ENCODE data around the gene TMEM255B. TPM values are rescaled to one million over a fixed set of nuclear protein-coding genes. Genes with fewer than 3 reads are reported as not detected.
"Not testable (repeated sequence)": the region's sequence is repeated elsewhere in the genome, so short reads cannot be mapped to it uniquely, and the experiment has no call there.

Gene TMEM255B
- total RNA-seq, 2 donors from 2014 or later = 0.96 to 4.6 TPM

DNA sequence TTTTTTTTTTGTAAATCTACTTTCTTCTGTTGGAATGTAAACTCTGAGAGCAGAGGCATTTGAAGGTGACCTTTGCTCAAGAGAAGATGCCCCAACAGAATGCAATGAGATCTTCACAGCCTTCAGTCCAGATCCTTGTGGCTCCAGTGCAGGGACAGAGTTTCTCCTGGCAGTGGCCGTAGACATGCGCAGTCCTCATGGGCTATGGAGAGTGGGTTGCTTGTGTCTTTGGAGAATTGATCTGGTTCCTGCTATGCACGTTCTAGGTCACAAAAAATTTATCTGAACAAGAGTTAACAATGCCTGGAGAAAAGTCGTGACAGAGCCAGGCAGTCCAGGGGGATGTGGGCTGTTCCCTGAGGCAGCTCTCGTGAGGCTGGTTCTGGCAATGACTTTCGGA lies 30.1 kb downstream of the TMEM255B start:
- no peaks in the 10 kb centered on the region for H3K36me3 ChIP-seq
- H3K27ac ChIP-seq = no peak overlapping the region
- 82% methylated on average over 6 of the region's 6 CpGs for WGBS
- peaks cover 2% of the 10 kb centered on the region for H3K27me3 ChIP-seq (replicated peaks; ENCODE audit: insufficient read depth)
- TF ChIP-seq POLR2AphosphoS5 (IDR thresholded peaks at IDR 0.05) (no peak), POLR2A (IDR thresholded peaks at IDR 0.05) (no peak)
- TF ChIP-seq, protein P1, sequence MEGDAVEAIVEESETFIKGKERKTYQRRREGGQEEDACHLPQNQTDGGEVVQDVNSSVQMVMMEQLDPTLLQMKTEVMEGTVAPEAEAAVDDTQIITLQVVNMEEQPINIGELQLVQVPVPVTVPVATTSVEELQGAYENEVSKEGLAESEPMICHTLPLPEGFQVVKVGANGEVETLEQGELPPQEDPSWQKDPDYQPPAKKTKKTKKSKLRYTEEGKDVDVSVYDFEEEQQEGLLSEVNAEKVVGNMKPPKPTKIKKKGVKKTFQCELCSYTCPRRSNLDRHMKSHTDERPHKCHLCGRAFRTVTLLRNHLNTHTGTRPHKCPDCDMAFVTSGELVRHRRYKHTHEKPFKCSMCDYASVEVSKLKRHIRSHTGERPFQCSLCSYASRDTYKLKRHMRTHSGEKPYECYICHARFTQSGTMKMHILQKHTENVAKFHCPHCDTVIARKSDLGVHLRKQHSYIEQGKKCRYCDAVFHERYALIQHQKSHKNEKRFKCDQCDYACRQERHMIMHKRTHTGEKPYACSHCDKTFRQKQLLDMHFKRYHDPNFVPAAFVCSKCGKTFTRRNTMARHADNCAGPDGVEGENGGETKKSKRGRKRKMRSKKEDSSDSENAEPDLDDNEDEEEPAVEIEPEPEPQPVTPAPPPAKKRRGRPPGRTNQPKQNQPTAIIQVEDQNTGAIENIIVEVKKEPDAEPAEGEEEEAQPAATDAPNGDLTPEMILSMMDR (IDR thresholded peaks at IDR 0.05) = no peak
- no peaks in the 10 kb centered on the region for H3K4me1 ChIP-seq (replicated peaks)
- no peak for DNase-seq (ENCODE audit: low spot score)
- no peak overlapping the region for H3K4me3 ChIP-seq
- H3K9me3 ChIP-seq = no peaks in the 10 kb centered on the region
- intact Hi-C loops (cut with DNase I) = no loop called here

DNA sequence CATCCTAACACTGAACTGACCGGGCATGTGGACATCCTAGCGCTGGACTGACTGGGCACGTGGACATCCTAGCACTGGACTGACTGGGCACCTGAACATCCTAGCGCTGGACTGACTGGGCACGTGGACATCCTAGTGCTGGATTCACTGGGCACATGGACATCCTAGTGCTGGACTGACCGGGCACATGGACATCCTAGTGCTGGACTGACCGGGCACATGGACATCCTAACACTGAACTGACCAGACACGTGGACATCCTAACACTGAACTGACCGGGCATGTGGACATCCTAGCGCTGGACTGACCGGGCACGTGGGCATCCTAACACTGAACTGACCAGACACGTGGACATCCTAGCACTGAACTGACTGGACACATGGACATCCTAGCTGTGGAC lies 30.9 kb downstream of the TMEM255B start:
- H3K4me1 ChIP-seq (replicated peaks); H3K36me3 ChIP-seq; H3K27me3 ChIP-seq (replicated peaks; ENCODE audit: insufficient read depth); intact Hi-C loops (cut with DNase I); H3K4me3 ChIP-seq; H3K27ac ChIP-seq; DNase-seq (ENCODE audit: low spot score); H3K9me3 ChIP-seq: not testable (repeated sequence)
- 83% methylated on average over 13 of the region's 13 CpGs for WGBS

DNA sequence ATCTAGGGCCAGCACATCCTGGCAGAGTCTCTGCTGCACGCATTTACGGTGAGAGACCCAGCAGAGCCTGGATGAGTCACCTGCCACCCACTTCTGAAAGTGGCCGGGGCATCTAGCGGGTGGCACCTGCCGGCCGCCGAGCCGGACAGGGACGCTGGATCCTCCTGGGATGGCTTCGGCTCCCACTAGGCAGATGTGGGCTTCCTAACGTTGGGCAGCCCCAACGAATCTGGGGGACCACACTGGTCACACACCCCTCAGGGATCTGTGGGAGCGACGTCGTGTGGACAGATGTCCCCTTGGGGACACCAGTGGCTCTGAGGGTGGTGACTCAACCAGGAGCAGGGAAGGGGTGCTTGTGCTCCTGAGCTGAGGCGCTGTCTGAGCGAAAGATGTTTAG lies 32.2 kb downstream of the TMEM255B start:
- no peak overlapping the region for H3K4me3 ChIP-seq
- 83% methylated on average over 17 of the region's 17 CpGs for WGBS
- no peaks in the 10 kb centered on the region for H3K9me3 ChIP-seq
- no peaks in the 10 kb centered on the region for H3K27me3 ChIP-seq (replicated peaks; ENCODE audit: insufficient read depth)
- no peak for DNase-seq (ENCODE audit: low spot score)
- no peak for TF ChIP-seq POLR2AphosphoS5 (IDR thresholded peaks at IDR 0.05)
- no peak for TF ChIP-seq POLR2A (IDR thresholded peaks at IDR 0.05)
- no peak overlapping the region for H3K27ac ChIP-seq
- no peaks in the 10 kb centered on the region for H3K36me3 ChIP-seq
- no peaks in the 10 kb centered on the region for H3K4me1 ChIP-seq (replicated peaks)
- intact Hi-C loops (cut with DNase I) = no loop called here

- Histone ChIP-seq H3K27me3 (replicated peaks; ENCODE audit: insufficient read depth) (no peaks in the 10 kb centered on the region), H3K9me3 (no peaks in the 10 kb centered on the region), H3K4me3 (no peak overlapping the region), H3K36me3 (no peaks in the 10 kb centered on the region), H3K27ac (no peak overlapping the region), H3K4me1 (replicated peaks) (no peaks in the 10 kb centered on the region)
- intact Hi-C loops (cut with DNase I) = no loop called here
- TF ChIP-seq POLR2A (IDR thresholded peaks at IDR 0.05) (no peak), POLR2AphosphoS5 (IDR thresholded peaks at IDR 0.05) (no peak)
- TF ChIP-seq, protein P1 (IDR thresholded peaks at IDR 0.05) = no peak
- DNase-seq (ENCODE audit: low spot score) = no peak
- WGBS = 75% methylated on average over 19 of the region's 19 CpGs
Measured at GRCh38 chr13:113791761-113792160, 32.7 kb downstream of the TMEM255B start.

GRCh38 chr13:113792236-113792770 lies 33.3 kb downstream of the TMEM255B start:
- H3K27me3 ChIP-seq (replicated peaks; ENCODE audit: insufficient read depth) = no peaks in the 10 kb centered on the region
- intact Hi-C loops (cut with DNase I) = no loop called here
- 74% methylated on average over 12 of the region's 12 CpGs for WGBS
- H3K4me3 ChIP-seq = no peak overlapping the region
- H3K4me1 ChIP-seq (replicated peaks) = no peaks in the 10 kb centered on the region
- no peak for DNase-seq (ENCODE audit: low spot score)
- TF ChIP-seq POLR2AphosphoS5 (IDR thresholded peaks at IDR 0.05) (no peak), POLR2A (IDR thresholded peaks at IDR 0.05) (no peak)
- TF ChIP-seq, protein P1 (IDR thresholded peaks at IDR 0.05) = no peak
- H3K27ac ChIP-seq = no peak overlapping the region
- no peaks in the 10 kb centered on the region for H3K36me3 ChIP-seq
- H3K9me3 ChIP-seq = no peaks in the 10 kb centered on the region

- H3K4me1 ChIP-seq (replicated peaks) = no peaks in the 10 kb centered on the region
- H3K36me3 ChIP-seq = no peaks in the 10 kb centered on the region
- no peak for TF ChIP-seq POLR2AphosphoS5 (IDR thresholded peaks at IDR 0.05)
- TF ChIP-seq POLR2A (IDR thresholded peaks at IDR 0.05) = no peak
- TF ChIP-seq, protein P1 (IDR thresholded peaks at IDR 0.05) = no peak
- no peaks in the 10 kb centered on the region for H3K27me3 ChIP-seq (replicated peaks; ENCODE audit: insufficient read depth)
- no peak overlapping the region for H3K4me3 ChIP-seq
- DNase-seq (ENCODE audit: low spot score) = no peak
- intact Hi-C loops (cut with DNase I) = no loop called here
- H3K27ac ChIP-seq = no peak overlapping the region
- H3K9me3 ChIP-seq = no peaks in the 10 kb centered on the region
- 62% methylated on average over 33 of the region's 33 CpGs for WGBS
Measured at GRCh38 chr13:113792886-113793717, 34.1 kb downstream of the TMEM255B start.

Measured in prostate gland (tissue), 2 donors.